ENCODE data around the gene MXRA8.
A peak's percentile ranks its signal among the peaks of the same experiment; 100 is the strongest.

The MXRA8 gene

DNA sequence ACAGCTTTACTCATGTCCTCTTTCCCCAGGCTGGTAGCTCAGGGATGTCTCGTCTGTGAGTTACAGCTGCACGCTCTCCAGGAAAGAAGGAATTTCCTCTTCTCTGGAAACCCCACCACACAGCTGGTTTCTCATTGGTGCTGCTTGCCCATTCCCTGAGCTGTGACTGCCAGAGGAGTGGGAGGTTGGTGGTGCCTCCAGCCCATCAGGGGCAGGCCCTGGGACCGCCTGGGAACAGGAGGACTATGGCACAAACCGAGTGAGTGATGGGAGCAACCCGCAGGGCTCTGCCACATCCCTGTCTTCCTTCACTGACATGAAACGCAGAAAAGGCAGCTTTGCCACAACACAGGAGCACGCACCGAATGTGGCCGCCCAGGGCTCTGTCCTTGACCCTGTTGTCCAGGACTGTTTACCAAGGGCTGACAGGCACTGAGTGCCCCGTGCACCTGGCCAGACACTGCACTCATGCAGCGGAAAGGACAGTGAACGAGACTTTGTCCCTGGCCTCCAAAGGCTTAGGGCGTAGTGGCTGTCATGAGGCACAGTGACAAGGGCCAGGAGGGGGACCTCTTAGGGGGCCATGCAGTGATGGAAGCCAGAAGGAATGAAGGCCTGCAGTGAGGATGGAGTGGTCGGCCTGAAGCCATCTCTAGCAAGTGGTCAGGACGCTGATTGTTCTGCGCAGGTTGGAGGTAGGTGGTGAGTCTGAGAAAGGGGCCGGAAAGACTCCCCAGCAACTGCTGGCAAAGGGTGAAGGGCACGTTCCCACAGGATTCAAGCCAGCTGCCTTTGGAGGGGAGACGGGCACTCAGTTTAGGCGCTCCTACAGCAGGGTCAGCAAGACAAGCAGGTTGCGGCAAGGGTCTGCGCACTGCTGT is 42.5 kb upstream of the MXRA8 start:
- peaks cover 26% of the 10 kb centered on the region for H3K4me1 ChIP-seq (ENCODE audit: control insufficient read depth, insufficient read depth, low read length, poor library complexity, severe bottlenecking)

DNA sequence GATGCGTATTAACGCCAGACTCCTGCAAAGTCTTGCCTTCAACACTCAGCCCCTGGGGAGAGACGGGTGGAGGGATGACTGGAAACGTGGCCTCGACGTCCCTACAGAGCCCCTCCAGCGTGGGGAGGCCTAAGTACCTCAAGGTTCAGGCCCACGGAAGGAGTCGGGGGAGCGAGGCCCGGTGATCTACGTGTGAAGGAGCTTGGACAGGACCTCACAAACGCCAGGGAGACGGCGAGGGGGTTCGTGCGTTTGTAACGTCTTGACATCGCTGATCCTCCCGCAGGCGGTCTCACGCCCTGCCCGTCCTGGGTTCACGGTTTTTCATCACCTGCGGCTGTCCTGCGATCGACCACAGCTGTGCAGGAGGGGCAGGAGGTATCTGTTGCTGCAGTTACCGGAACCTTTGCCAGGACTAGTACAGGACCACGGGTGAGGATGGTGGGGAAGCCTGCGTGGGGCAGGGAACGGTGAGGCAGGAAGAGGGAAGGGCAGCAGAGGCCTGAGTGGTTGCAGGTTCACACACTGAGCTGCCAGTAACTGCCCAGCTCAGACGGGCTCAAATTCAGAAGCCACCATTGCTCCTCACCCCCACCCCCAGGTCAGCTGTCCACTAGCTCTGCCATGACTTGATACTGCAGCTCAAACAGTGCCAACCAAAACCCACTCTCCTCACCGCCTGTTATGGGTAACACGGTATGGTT is 41.7 kb upstream of the MXRA8 start:
- Histone ChIP-seq H3K27ac (ENCODE audit: low read depth, low read length, severe bottlenecking) (peak overlapping the region; percentile 58), H3K4me1 (ENCODE audit: control insufficient read depth, insufficient read depth, low read length, poor library complexity, severe bottlenecking) (peaks cover 26% of the 10 kb centered on the region), H3K9me3 (ENCODE audit: control insufficient read depth, low read length) (no peaks in the 10 kb centered on the region), H3K36me3 (ENCODE audit: control insufficient read depth, insufficient read depth, low read length) (peaks cover 73% of the 10 kb centered on the region), H3K4me3 (ENCODE audit: extremely low read depth, insufficient read depth, low read length, poor library complexity, severe bottlenecking) (peak overlapping the region; percentile 95)
- 10% methylated on average over 31 to 32 of the region's 34 CpGs for WGBS, 2 experiments (ENCODE audit: insufficient coverage in 2 of 2)

More for the DNA sequence above, 42.5 kb upstream of the MXRA8 start:
- no peaks in the 10 kb centered on the region for H3K9me3 ChIP-seq (ENCODE audit: control insufficient read depth, low read length)
- peaks cover 73% of the 10 kb centered on the region for H3K36me3 ChIP-seq (ENCODE audit: control insufficient read depth, insufficient read depth, low read length)
- peak overlapping the region; percentile 95 for H3K4me3 ChIP-seq (ENCODE audit: extremely low read depth, insufficient read depth, low read length, poor library complexity, severe bottlenecking)
- peak overlapping the region; percentile 58 for H3K27ac ChIP-seq (ENCODE audit: low read depth, low read length, severe bottlenecking)
- 91 to 94% methylated on average over 21 to 22 of the region's 22 CpGs for WGBS, 2 experiments (ENCODE audit: insufficient coverage in 2 of 2)

DNA sequence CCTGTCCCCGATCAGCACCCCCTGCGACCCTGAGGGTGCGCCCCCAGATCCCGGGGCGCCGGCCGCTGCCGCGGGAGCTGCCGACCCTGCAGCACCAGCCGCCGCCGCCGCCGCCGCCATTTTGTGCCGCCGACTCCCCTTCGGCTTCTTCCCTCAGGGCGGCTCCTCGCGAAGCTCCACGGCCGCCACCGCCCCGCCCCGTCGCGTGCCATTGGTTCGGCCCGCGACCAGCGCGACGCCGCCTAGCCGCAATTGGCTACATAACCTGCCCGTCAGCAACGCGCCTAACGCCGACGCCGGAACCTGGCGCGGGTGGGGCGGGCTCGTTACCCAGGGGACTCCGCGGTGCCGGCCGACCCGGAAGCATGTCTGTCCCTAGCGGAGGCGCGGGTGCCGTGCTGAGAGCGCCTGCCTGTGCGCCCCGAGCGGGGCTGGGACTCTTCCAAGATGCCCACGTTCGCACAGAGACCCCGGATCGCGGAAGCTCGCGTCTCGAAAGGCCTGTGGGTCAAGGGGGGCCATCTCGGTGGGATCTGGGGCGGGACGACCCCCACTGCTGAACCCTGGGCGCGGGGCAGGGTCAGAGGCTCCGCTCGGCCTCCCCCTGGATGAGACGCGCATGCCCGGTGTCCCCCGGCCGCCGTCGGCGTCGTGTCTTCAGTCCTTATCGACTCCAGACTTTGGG is 41.0 kb upstream of the MXRA8 start, which contains the start of gene CCNL2:
Gene CCNL2, minus strand, starts transcription at position 149 of the 685 bp plus-strand sequence. Its CDS starts 29 bp downstream, at position 120.
- Histone ChIP-seq H3K4me1 (ENCODE audit: control insufficient read depth, insufficient read depth, low read length, poor library complexity, severe bottlenecking) (peaks cover 26% of the 10 kb centered on the region), H3K9me3 (ENCODE audit: control insufficient read depth, low read length) (no peaks in the 10 kb centered on the region), H3K4me3 (ENCODE audit: extremely low read depth, insufficient read depth, low read length, poor library complexity, severe bottlenecking) (peak within 1 kb of the TSS; percentile 95), H3K27ac (ENCODE audit: low read depth, low read length, severe bottlenecking) (peak within 1 kb of the TSS; percentile 72), H3K36me3 (ENCODE audit: control insufficient read depth, insufficient read depth, low read length) (peaks cover 72% of the 10 kb centered on the region)
- WGBS, 2 experiments (ENCODE audit: insufficient coverage in 2 of 2): 0% methylated on average over 79 to 85 of the region's 86 CpGs

DNA sequence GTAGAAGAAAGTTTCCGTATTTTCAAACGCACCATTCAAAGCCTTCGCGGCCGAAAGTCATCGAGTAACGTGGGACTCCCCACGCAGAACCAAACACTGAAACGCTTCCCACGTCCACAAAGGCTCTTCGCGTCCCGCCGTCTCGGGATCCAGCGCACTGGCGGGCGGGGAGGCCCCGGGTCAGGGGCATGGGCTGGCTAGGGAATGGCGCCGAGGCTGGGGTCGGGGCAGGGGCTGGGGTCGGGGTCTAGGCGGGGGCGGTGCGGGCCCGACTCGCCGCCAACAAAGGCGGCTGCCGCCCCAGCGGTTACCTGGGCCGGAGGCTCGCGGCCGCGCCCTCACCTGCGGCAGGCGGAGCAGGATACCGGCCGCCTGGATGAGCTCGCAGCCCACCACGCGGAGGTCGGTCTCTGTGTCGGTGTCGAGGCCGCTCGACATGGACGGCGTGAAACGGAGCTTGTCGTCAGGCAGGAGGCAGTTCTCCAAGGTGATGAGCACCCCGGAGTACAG is 40.4 kb upstream of the MXRA8 start:
- peak overlapping the region; percentile 72 for H3K27ac ChIP-seq (ENCODE audit: low read depth, low read length, severe bottlenecking)
- H3K4me3 ChIP-seq (ENCODE audit: extremely low read depth, insufficient read depth, low read length, poor library complexity, severe bottlenecking): peak overlapping the region; percentile 95
- peaks cover 26% of the 10 kb centered on the region for H3K4me1 ChIP-seq (ENCODE audit: control insufficient read depth, insufficient read depth, low read length, poor library complexity, severe bottlenecking)
- H3K9me3 ChIP-seq (ENCODE audit: control insufficient read depth, low read length): no peaks in the 10 kb centered on the region
- WGBS, 2 experiments (ENCODE audit: insufficient coverage in 2 of 2): 0 to 1% methylated on average over 31 to 54 of the region's 54 CpGs
- peaks cover 75% of the 10 kb centered on the region for H3K36me3 ChIP-seq (ENCODE audit: control insufficient read depth, insufficient read depth, low read length)

DNA sequence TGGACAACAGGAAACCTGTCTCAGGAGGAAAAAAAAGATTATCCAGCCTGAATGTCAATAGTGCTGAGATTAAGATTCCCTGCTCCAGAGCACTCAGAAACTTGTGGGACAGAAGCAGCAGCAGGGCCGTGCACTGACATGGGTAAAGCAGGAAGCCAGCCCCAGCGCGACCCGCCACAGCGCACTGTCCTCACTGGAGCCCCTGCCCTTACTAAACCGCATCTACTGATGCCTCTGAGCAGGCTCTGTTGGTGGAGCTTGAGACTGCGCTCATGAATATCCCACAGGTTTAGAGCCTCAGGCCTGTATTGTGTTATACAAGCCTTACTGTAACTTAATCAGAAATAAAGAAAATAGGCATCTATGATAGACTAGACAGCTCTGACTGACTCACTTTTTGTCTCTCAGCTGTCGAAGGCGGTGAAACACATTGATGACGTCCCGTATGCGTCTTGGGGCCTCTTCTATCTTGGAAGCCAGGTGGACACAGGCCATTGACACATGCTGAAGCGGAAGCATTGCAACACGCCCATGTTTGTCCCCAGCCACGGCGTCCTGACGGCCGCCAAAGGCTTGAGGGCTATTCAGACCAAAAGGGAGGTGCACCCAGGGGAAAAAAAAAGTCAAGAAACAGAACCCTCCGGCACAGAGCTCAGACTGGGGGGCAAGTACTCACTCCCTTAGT is 39.6 kb upstream of the MXRA8 start:
- WGBS, 2 experiments (ENCODE audit: insufficient coverage in 2 of 2): 69 to 72% methylated on average over 17 of the region's 19 CpGs
- Histone ChIP-seq H3K36me3 (ENCODE audit: control insufficient read depth, insufficient read depth, low read length) (peaks cover 75% of the 10 kb centered on the region), H3K9me3 (ENCODE audit: control insufficient read depth, low read length) (no peaks in the 10 kb centered on the region), H3K4me3 (ENCODE audit: extremely low read depth, insufficient read depth, low read length, poor library complexity, severe bottlenecking) (peak overlapping the region; percentile 95), H3K27ac (ENCODE audit: low read depth, low read length, severe bottlenecking) (no peak overlapping the region), H3K4me1 (ENCODE audit: control insufficient read depth, insufficient read depth, low read length, poor library complexity, severe bottlenecking) (peaks cover 26% of the 10 kb centered on the region)

DNA sequence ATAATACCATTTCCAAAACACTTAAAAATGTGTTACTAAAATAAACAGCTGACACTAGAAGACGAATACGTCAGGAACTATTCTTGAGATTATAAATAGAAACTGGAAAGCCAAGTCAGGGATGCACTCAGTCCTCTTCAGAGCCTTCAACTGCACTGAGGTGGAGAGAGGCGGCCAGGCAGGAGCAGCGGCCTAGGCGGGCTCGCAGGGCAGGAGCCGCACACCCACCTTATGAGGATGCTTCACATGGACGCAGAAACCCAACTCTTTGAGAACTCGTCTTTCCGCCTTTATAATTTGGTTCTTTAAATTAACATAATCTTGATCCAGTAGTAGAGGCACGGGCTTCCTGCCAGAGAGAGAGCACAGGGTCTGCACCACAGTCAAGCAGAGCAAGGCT is 36.8 kb upstream of the MXRA8 start:
- Histone ChIP-seq H3K4me1 (ENCODE audit: control insufficient read depth, insufficient read depth, low read length, poor library complexity, severe bottlenecking) (peaks cover 10% of the 10 kb centered on the region), H3K36me3 (ENCODE audit: control insufficient read depth, insufficient read depth, low read length) (peaks cover 77% of the 10 kb centered on the region), H3K4me3 (ENCODE audit: extremely low read depth, insufficient read depth, low read length, poor library complexity, severe bottlenecking) (no peak overlapping the region), H3K27ac (ENCODE audit: low read depth, low read length, severe bottlenecking) (no peak overlapping the region), H3K9me3 (ENCODE audit: control insufficient read depth, low read length) (no peaks in the 10 kb centered on the region)
- WGBS, 2 experiments (ENCODE audit: insufficient coverage in 2 of 2): 99 to 100% methylated on average over 8 of the region's 11 CpGs

DNA sequence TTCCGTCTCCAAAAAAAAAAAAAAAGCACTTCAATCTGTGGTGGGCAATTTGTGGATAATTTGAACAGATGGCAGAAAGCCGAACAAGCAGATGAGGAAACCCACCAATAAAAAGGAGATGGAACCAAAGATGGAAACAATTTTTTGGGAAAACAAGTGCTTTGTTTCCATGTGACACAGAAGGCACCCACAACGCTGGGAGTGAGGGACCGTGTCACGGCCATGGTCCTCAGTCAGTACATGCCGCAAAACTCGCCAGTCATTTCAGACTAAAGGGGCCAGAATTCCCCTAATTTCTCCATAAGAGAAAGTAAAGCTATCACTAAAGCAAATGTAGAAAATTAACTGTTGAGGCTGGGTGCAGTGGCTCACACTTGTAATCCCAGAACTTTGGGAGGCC is 35.8 kb upstream of the MXRA8 start:
- 98 to 99% methylated on average over 4 to 5 of the region's 7 CpGs for WGBS, 2 experiments (ENCODE audit: insufficient coverage in 2 of 2)
- Histone ChIP-seq H3K4me3 (ENCODE audit: extremely low read depth, insufficient read depth, low read length, poor library complexity, severe bottlenecking) (no peak overlapping the region), H3K27ac (ENCODE audit: low read depth, low read length, severe bottlenecking) (no peak overlapping the region), H3K36me3 (ENCODE audit: control insufficient read depth, insufficient read depth, low read length) (peaks cover 88% of the 10 kb centered on the region), H3K9me3 (ENCODE audit: control insufficient read depth, low read length) (no peaks in the 10 kb centered on the region), H3K4me1 (ENCODE audit: control insufficient read depth, insufficient read depth, low read length, poor library complexity, severe bottlenecking) (peaks cover 8% of the 10 kb centered on the region)

DNA sequence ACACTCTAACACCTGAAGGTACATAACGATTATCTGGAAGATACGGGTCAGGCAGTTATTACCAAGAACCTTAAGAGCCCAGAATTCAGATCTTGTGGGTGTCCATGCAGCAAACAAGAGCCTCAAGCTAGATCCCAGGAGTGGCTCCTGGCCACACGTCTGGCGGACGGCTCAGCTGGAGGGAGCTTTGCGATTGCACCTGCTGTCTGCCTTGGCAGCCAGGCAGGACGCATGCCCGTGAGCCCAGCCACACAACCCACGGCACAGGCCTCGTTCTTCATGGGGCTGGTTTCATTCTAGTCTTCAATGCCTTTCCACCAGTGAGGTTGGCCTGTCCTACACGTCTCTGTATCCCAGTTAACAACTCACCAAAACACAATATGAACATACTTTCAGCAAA is 35.1 kb upstream of the MXRA8 start:
- H3K4me3 ChIP-seq (ENCODE audit: extremely low read depth, insufficient read depth, low read length, poor library complexity, severe bottlenecking): no peak overlapping the region
- no peak overlapping the region for H3K27ac ChIP-seq (ENCODE audit: low read depth, low read length, severe bottlenecking)
- peaks cover 94% of the 10 kb centered on the region for H3K36me3 ChIP-seq (ENCODE audit: control insufficient read depth, insufficient read depth, low read length)
- WGBS, 2 experiments (ENCODE audit: insufficient coverage in 2 of 2): 97 to 98% methylated on average over 11 of the region's 11 CpGs
- H3K4me1 ChIP-seq (ENCODE audit: control insufficient read depth, insufficient read depth, low read length, poor library complexity, severe bottlenecking): peaks cover 8% of the 10 kb centered on the region
- no peaks in the 10 kb centered on the region for H3K9me3 ChIP-seq (ENCODE audit: control insufficient read depth, low read length)

DNA sequence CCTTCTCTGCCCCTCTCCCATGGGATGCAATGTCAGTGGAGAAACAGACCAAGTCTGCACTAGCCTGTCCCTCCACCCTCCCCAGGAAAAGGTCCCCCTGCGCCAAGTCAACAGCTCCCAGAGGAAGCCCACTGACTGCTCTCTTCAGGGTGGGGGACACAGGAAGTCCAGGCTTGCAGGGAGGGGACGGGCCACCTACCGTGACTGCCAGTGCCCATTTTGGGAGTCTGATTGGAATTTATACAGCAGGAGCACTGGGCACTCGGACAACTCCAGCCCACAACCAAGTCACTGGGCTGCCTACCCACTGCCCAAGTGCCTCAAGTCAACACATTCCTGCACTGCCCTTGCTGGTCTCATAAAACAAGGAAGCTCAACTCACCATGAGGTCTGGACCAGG is 34.7 kb upstream of the MXRA8 start:
- H3K4me1 ChIP-seq (ENCODE audit: control insufficient read depth, insufficient read depth, low read length, poor library complexity, severe bottlenecking): peaks cover 8% of the 10 kb centered on the region
- H3K27ac ChIP-seq (ENCODE audit: low read depth, low read length, severe bottlenecking): no peak overlapping the region
- peaks cover 94% of the 10 kb centered on the region for H3K36me3 ChIP-seq (ENCODE audit: control insufficient read depth, insufficient read depth, low read length)
- H3K4me3 ChIP-seq (ENCODE audit: extremely low read depth, insufficient read depth, low read length, poor library complexity, severe bottlenecking): no peak overlapping the region
- 96 to 100% methylated on average over 2 to 4 of the region's 4 CpGs for WGBS, 2 experiments (ENCODE audit: insufficient coverage in 2 of 2)
- H3K9me3 ChIP-seq (ENCODE audit: control insufficient read depth, low read length): no peaks in the 10 kb centered on the region

DNA sequence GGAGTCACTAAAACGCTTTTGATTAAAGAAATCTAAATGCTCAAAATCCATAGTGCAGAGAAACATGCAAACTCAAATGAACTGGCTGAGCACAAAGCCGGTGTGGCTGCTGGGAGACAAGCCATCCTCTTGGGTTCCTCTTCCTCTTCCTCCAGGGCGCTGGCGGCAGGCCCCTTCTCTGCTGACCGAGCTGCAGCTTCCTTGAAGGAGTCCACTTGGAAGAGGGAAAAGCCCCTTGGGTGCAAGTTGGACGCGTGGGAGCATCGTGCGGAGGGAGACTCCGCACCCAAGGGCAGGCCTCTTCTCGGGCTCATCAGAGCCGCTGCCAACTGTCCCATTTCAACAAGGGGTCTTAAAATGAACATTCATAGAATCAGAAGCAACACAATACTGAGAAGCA is 32.9 kb upstream of the MXRA8 start:
- Histone ChIP-seq H3K9me3 (ENCODE audit: control insufficient read depth, low read length) (no peaks in the 10 kb centered on the region), H3K4me1 (ENCODE audit: control insufficient read depth, insufficient read depth, low read length, poor library complexity, severe bottlenecking) (no peaks in the 10 kb centered on the region), H3K27ac (ENCODE audit: low read depth, low read length, severe bottlenecking) (no peak overlapping the region), H3K4me3 (ENCODE audit: extremely low read depth, insufficient read depth, low read length, poor library complexity, severe bottlenecking) (no peak overlapping the region), H3K36me3 (ENCODE audit: control insufficient read depth, insufficient read depth, low read length) (peaks cover 100% of the 10 kb centered on the region)
- WGBS, 2 experiments (ENCODE audit: insufficient coverage in 2 of 2): 97 to 100% methylated on average over 9 to 12 of the region's 12 CpGs

Data from mesodermal cell (in vitro differentiated cells).